Fibroblast of pulmonary artery (primary cell): Measurements from ENCODE around the gene CADPS.

ENCODE experiments used
- DNase-seq: peaks from one replicate; pipeline ENCODE4 v3.0.0-alpha.2; 2010; ENCODE audit warnings: low read depth
- H3K4me3 ChIP-seq: replicated peaks from 2 replicates; pipeline ENCODE4 v1.5.1; 2011; ENCODE audit warnings: low read depth, mild to moderate bottlenecking, control low read depth, low read length, moderate library complexity
- CTCF ChIP-seq: IDR thresholded peaks from 2 replicates; pipeline ENCODE4 v1.5.1; 2011; ENCODE audit warnings: mild to moderate bottlenecking, control low read depth, low read length, inconsistent platforms; ENCODE audit errors: missing control alignments

Gene CADPS

GRCh38 chr3:62376454-62376720 lies 498.8 kb downstream of the CADPS start:
- no peak overlapping the region for H3K4me3 ChIP-seq
- DNase-seq = no peak
- TF ChIP-seq CTCF = no peak

- no peak for TF ChIP-seq CTCF
- H3K4me3 ChIP-seq = no peak overlapping the region
- no peak for DNase-seq
These were observed 499.4 kb downstream of the CADPS start for GRCh38 chr3:62375655-62376453.

DNA sequence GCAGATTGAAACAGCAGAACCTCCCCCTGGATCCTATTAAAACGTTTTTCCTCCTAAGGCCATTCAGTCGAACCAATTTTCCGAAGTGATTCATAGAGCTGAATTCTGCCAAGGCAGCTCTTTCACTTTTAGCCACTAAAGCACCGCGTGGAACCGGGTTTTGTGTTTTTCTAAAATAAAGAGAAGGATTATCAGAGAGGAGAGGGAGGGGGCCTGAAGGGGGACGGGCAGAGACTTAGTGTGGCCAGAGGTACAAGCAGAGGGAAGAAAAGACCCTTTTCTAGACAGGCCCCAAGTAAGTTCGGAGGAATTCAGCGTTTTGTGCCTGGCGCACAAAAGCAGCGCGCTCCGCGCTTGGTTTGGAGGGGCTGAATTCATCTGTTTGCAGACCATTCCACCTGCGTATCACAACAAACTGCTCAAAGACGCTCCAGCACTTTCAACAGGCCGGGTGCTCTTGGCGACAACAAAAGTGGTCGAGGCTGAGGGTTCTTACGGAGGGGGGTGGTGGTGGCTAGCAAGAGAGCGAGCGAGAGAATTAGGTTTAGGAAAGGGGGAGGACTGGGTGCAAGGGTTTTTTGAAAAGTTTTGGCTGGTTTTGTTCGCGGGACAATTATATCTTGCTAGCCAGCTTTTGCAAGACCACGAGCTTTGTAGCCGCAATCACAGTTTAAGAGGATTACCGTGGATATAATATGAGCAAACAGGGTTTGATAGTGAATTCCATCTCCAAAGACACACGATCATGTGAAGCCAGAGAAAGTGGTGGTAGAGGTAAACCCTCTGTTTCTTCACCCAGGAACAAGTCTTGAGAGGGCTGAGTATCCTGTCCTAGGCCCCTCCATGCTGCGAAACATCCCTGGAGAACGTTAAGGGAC lies 500.6 kb downstream of the CADPS start:
- DNase-seq = peak; percentile 11
- TF ChIP-seq CTCF = no peak
- peak overlapping the region; percentile 17 for H3K4me3 ChIP-seq

DNA sequence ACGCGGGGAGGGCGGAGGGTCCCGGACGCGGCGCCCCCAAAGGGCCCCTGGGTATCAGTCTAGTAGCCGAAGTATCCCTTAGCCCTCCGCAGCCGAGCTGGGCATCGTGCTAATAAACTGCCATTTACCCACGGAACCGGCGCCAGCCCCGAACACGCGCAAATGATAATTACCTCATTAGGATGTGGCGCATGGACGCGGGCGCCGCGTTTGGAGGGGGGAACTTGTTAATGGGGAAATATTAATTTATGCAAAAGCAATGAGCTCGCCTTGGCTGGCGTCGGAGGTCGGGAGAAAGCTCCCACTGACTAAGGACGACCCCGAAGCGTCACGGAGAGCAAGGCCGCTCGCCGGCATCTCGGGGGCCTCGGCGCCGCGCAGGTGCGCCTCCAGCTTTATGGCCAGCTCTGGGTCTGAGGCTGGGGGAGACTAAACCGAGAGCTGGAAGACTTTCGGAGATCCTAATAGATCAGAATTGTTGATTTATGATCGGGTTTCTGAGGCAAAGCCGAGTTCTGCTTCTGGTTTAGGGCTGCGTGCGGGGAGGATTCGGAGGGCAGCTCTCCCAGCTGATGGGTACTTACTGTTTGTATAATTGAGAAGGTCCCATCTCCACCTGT lies 501.4 kb downstream of the CADPS start:
- no peak for TF ChIP-seq CTCF
- H3K4me3 ChIP-seq = no peak overlapping the region
- no peak for DNase-seq

- H3K4me3 ChIP-seq = peak within 1 kb of the TSS; percentile 17
- DNase-seq = no peak
- TF ChIP-seq CTCF = no peak
These were observed 502.0 kb downstream of the CADPS start, which contains the start of gene FEZF2 for GRCh38 chr3:62373215-62373614. TSS of gene FEZF2 (minus strand) at chr3:62373550. CDS start at chr3:62372868, 682 bp downstream.

GRCh38 chr3:62372621-62373041 lies 502.6 kb downstream of the CADPS start:
- TF ChIP-seq CTCF = no peak
- H3K4me3 ChIP-seq = no peak overlapping the region

More at GRCh38 chr3:62372621-62373041, 502.6 kb downstream of the CADPS start:
- no peak for DNase-seq
